GM19467 (cell line): ENCODE measurements around the gene TECPR1.

Source experiments
- ATAC-seq: cut with Tn5 transposase; IDR thresholded peaks from one replicate; pipeline ENCODE4 v1.9.1; 2021; ENCODE audit warnings: mild to moderate bottlenecking, moderate library complexity; ENCODE audit not compliant: unreplicated experiment

TECPR1 gene

DNA sequence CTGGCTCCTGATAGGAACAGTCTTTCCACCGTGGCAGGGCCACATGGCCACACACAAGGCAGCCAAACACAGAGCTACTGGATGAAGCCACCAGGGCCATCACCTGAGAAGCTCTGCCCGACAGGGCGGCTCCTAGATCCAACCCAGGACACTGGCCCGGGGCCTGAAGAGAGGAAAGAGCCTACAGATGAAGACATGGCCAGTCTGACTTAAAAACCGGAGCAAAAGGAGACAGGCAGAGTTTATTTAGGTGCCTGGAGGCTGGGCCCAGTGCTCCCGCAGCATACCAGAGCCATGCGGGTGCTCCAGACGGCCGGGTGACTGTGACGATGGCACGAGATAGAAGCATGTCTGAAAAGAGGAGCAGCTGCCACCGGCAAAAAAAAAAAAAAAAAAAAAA is 3.9 kb downstream of the TECPR1 start:
- no peak for ATAC-seq

DNA sequence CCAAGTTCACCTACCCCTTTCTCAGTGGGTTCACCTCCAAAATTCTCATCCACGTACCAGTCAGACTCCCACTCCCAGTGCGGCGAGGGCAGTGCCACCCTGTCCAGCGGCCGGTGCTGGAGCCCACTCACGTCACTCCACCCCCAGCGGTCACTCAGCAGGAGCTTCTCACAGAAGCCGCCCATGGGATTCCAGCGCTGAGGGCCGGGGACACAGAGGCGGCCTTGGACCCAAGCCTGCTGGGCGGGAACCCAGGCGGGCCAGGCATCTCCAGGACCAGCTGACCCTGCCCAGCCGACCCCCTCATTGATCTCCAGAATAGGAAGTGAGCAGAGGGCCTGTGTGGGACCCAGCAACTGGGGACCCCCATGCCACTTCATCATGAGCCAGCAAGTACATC is 7.2 kb downstream of the TECPR1 start:
- no peak for ATAC-seq

- no peak for ATAC-seq
Measured at GRCh38 chr7:98242934-98243333, 9.1 kb downstream of the TECPR1 start.

- ATAC-seq: no peak
Measured at GRCh38 chr7:98242342-98242741, 9.7 kb downstream of the TECPR1 start.

GRCh38 chr7:98241674-98242241 is 10.3 kb downstream of the TECPR1 start:
- ATAC-seq: no peak

DNA sequence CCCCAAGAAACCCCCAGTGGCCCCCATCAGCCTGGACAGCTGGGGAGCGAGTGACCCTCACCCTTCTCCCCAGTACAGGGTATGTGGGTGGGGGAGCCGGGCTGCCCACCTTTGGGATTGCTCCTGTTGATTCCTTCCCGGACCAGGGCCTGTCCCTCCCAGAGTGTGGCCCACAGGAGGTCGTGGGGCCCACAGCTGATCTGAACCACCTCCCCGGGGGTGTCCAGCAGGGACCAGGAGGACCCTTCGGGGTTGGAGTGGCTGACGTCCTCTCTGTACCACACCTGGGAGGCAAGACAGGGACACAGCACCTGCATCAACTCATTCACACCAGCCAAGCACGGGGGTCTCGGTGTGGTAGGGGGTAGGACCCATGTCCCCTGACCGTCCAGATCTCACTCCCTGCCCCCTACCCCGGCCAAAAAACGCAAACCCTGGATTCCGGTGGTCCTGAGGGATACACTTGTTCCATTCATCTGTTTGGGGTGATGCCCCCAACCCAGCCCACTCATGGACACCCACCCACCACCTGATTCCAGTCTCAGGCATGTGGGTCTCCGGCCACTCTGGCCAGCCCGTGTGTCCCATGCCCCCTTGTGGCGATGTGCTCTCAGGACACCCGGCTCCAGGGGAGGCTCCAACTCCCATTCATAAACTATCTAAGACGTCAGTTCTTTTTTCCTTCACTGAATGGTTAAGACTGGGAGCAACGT is 10.9 kb downstream of the TECPR1 start:
- no peak for ATAC-seq

DNA sequence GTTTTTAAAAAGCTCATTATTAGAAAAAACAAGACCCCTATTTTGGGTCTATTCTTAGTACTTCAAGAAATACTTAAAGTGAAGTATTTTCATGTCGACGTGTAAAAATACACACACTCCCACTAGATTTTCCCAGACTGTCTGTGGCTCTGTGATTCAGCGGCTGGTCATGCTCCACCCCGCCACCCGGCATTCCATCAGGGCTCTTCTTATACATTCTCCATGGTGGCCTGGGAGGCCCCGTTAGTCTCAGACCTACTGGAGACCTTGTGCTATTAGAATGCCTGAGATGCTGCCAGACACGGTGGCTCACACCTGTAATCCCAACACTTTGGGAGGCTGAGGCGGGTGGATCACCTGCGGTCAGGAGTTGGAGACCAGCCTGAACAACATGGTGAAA is 13.1 kb downstream of the TECPR1 start:
- no peak for ATAC-seq

- ATAC-seq: no peak
Measured at GRCh38 chr7:98238076-98238475, 14.0 kb downstream of the TECPR1 start.

- ATAC-seq: no peak
Measured at GRCh38 chr7:98236355-98237185, 15.5 kb downstream of the TECPR1 start.

- ATAC-seq: no peak
Measured at GRCh38 chr7:98235901-98236300, 16.1 kb downstream of the TECPR1 start.

GRCh38 chr7:98234429-98235147 is 17.4 kb downstream of the TECPR1 start:
- ATAC-seq: no peak

- no peak for ATAC-seq
Measured at GRCh38 chr7:98233219-98234070, 18.6 kb downstream of the TECPR1 start.

DNA sequence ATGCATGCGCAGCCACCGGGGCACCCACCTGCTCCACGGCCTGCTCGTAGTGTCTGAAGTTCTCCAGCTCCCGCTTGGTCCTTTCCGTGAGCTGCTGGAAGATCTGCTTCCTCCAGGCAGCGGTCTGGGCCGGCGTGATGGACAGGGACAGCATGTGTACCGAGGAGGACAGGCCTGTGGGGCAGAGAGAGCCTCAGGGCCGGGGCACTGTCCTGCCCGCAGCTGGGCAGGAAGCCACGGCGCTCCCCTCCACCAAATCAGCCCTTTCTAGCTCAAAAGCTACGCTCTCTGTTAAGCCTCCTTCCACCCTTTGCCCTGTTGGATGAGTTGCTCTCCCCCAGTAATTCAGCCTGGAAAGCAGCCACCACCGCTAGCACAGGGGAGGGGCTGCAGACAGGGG is 19.2 kb downstream of the TECPR1 start:
- ATAC-seq: no peak

GRCh38 chr7:98232263-98232585 is 19.8 kb downstream of the TECPR1 start:
- ATAC-seq: no peak

GRCh38 chr7:98231493-98232262 is 20.4 kb downstream of the TECPR1 start:
- ATAC-seq: no peak

GRCh38 chr7:98230746-98231471 is 21.1 kb downstream of the TECPR1 start:
- no peak for ATAC-seq

GRCh38 chr7:98229991-98230745 is 21.9 kb downstream of the TECPR1 start:
- no peak for ATAC-seq

DNA sequence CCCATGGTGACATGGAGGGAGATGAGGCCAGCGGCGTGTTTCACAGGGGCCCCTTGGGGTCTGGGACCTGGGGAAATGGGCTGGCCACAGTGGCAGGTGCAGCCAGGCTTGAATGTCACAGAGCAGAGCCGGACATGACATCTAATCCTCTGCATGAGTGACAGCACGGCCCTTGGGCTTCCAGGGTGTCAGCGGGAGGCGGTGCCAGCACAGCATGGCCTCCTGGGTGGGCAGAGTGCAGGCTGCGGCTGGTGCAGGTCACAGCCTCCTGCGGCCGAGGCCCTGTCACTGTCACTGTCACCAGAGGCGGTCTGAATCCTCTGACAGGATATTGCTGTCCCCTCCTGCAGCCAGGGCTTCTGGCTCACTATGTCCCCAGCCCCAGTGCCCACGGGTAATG is 22.6 kb downstream of the TECPR1 start:
- no peak for ATAC-seq
